ENCODE data around the gene CNKSR3.
"Not testable (repeated sequence)": the region's sequence is repeated elsewhere in the genome, so short reads cannot be mapped to it uniquely, and the experiment has no call there.

CNKSR3 gene

GRCh38 chr6:154526996-154527395, 16.5 kb upstream of the CNKSR3 start:
- DNase-seq: no peak

DNA sequence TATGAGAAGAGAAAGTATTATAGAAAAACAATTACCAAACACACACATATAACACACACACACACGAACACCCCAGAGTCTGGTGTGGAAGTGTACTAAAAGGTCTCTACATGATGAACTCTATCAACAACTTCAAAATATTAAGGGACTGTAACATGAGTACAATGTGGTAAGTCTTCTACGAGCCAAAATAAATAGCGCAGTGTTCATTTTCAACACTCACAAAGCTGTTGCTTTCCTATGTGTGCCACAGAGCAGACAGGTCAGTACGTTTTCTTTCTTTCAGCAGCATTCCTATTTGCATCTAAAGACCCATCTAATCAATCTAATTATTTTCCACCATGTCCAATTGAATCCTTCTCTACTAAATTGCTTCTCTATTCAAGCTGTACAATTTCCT, 12.1 kb upstream of the CNKSR3 start:
- no peak for DNase-seq

- DNase-seq: no peak
Measured at GRCh38 chr6:154521412-154521811, 10.9 kb upstream of the CNKSR3 start.

- no peak for DNase-seq
Measured at GRCh38 chr6:154520280-154520679, 9.8 kb upstream of the CNKSR3 start.

- DNase-seq: no peak
Measured at GRCh38 chr6:154518396-154518795, 7.9 kb upstream of the CNKSR3 start.

GRCh38 chr6:154516276-154516675, 5.8 kb upstream of the CNKSR3 start:
- DNase-seq: no peak

GRCh38 chr6:154515826-154516225, 5.3 kb upstream of the CNKSR3 start:
- no peak for DNase-seq

DNA sequence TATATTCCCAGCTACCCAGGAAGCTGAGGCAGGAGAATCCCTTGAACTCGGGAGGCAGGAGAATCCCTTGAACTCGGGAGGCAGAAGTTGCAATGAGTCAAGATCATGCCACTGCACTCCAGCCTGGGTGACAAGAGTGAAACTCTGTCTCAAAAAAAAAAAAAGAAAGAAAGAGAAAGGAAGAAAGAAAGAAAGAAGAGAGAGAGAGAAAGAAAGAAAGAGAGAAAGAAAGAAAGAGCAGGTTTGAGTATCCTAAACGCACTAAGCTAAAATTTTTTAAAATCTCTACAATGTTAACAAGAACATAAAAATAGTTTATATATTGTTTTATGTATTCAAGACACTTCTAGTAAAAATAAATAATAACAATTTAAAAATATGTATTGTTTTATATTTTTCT, 4.6 kb upstream of the CNKSR3 start:
- not testable (repeated sequence) for DNase-seq

GRCh38 chr6:154514481-154514880, 4.0 kb upstream of the CNKSR3 start:
- DNase-seq: no peak

DNA sequence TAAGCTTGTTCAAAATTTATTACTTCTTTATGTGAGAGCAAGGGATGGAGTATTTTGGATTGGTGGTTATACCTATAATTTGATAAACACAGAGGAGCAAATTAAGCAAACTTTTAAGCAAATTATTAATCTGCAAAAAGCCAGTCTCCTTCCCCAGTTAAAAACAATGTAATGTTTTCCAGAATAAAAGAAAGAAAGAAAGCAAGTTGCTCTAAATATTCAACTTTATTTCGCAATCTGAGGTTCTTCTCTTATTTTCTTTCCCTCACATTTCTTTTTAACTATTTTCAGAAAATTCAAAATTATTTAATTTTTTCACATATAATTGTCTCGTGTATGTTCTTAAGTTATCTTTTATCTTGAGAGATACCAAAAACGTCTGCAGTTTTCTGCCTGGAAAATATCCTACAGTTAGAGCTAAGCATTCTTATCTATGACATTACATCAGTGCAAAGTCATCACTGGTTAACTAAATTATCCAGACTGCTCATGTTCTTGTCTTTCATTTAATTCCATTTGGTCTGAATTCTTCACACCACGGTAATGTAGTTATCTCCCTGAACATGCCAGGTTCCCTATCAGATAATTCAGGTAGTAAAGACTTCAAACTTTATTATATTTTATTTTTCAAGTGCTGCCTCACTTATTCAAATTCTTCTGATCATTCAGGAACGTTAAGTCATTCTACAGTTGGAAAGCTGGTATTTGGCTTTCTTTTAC, 3.3 kb upstream of the CNKSR3 start:
- no peak for DNase-seq

DNA sequence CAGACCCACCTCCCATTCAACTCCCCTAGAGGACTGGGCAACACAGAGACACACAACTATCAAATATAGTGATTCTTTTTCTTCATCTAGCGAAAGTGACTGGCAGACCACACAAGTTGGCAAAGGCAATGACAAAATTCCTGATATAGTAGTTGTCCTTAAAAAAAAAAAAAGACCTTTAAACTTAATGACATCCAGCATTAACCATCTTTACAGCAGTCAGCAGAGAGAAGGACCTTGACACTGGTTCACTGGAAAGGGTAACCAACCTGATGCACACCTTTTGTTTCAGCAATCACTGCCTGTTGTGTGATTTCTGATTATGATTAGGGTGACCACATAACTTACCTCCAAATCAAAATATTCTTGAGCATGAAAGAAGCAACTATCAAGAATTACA, 1.7 kb upstream of the CNKSR3 start:
- DNase-seq: no peak

- no peak for DNase-seq
Measured at GRCh38 chr6:154511791-154512190, 1.3 kb upstream of the CNKSR3 start.

- DNase-seq: peak; percentile 4
Measured at GRCh38 chr6:154509421-154510143, 903 bp downstream of the CNKSR3 start.

GRCh38 chr6:154508573-154509375, 1.7 kb downstream of the CNKSR3 start:
- DNase-seq: no peak

GRCh38 chr6:154506991-154507898, 3.2 kb downstream of the CNKSR3 start:
- DNase-seq: no peak

GRCh38 chr6:154506582-154506981, 3.9 kb downstream of the CNKSR3 start:
- no peak for DNase-seq

- no peak for DNase-seq
Measured at GRCh38 chr6:154506108-154506507, 4.4 kb downstream of the CNKSR3 start.

DNA sequence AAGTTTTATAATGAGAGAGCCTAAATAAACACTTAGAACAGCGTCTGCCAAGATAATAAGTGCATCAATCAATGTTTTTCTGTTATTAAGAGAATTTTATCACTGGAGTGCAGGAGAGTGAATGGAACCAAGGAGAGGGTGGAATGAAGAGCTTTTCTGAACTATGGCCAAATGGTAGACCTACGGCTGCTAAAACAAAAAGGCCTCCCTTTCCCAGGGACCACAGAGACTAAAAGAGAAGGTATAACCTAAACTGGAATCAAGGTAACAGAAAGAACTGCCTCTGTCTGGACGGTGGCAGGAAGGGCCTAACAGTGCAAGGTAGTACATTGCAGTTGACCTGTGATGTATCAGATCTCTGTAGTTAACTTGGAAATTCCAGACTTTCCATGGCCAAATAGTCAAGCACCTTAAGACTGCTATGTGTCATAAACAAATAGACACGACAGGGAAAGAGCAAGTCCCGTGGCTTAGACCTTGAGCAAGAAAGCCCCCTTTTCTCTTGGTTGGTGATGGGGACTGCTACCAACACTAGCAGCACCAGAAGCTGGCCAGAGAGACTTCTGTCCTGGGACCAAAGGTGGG, 5.5 kb downstream of the CNKSR3 start:
- DNase-seq: no peak

- no peak for DNase-seq
Measured at GRCh38 chr6:154504102-154504501, 6.4 kb downstream of the CNKSR3 start.

GRCh38 chr6:154503658-154504057, 6.8 kb downstream of the CNKSR3 start:
- no peak for DNase-seq

GRCh38 chr6:154502553-154502952, 7.9 kb downstream of the CNKSR3 start:
- no peak for DNase-seq

- no peak for DNase-seq
Measured at GRCh38 chr6:154501578-154501868, 9.0 kb downstream of the CNKSR3 start.
